T-helper 17 cell (primary cell): ENCODE results near the gene PLXDC2. TPM values are rescaled to one million over a fixed set of nuclear protein-coding genes. Genes with fewer than 3 reads are reported as not detected.

Source experiments
- ATAC-seq: fragments of 150-1000 bp; cut with Tn5 transposase; 2 replicates; pipeline ENCODE4 v1.10.0; 2021; ENCODE audit warnings: mild to moderate bottlenecking, moderate library complexity
- DNase-seq, 3 donors: peaks; one replicate each; pipeline versions ENCODE4 v3.0.0 to v3.0.0-alpha.2; 2020 to 2021
- H3K9me3 ChIP-seq: one replicate; pipeline ENCODE4 v1.7.0; 2013; ENCODE audit warnings: low read length, mild to moderate bottlenecking; ENCODE audit not compliant: control insufficient read depth, poor library complexity, severe bottlenecking
- H3K27ac Mint-ChIP-seq: one replicate; pipeline ENCODE4 v1.8.0; 2022; ENCODE audit warnings: mild to moderate bottlenecking, moderate library complexity, mixed read lengths
- H3K27me3 Mint-ChIP-seq: one replicate; pipeline ENCODE4 v1.8.0; 2022; ENCODE audit warnings: mixed read lengths
- H3K36me3 Mint-ChIP-seq: one replicate; pipeline ENCODE4 v1.8.0; 2022; ENCODE audit warnings: low read depth, mixed read lengths
- H3K4me1 Mint-ChIP-seq: one replicate; pipeline ENCODE4 v1.8.0; 2022; ENCODE audit warnings: mild to moderate bottlenecking, mixed read lengths
- H3K4me3 Mint-ChIP-seq: one replicate; pipeline ENCODE4 v1.8.0; 2022; ENCODE audit warnings: mild to moderate bottlenecking, moderate library complexity, mixed read lengths
- total RNA-seq, 4 donors: library from RNA in 2 of 4; stranded (reverse) in 2 of 4; gene quantifications; one replicate each; pipeline ENCODE4 v1.2.3 and lab custom pipeline; 2022 to 2026

PLXDC2 gene
- total RNA-seq, 2 donors from 2014 or later = 3.0 to 11.8 TPM

DNA sequence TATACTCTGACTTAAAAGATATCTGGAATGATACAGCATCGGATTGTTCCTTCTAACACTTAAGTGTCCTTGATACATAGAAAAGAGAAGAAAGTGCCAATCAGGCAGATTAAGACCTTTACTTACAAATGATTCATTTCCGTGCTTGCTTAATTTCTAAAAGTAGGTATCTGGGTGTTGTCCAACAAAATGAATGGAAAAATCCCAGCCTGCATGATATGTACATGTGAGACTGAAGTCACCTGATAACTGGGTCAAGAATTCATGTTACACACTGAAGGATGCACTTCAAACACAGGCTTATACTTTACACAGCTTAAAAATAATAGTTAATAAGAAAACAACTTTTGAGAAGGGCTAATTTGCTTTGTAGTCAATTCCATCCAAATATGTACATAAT lies 25.2 kb upstream of the PLXDC2 start:
- no peaks in the 10 kb centered on the region for H3K36me3 Mint-ChIP-seq
- no peak for ATAC-seq
- H3K27ac Mint-ChIP-seq = no peak overlapping the region

GRCh38 chr10:19795684-19796083 lies 20.5 kb upstream of the PLXDC2 start:
- H3K27ac Mint-ChIP-seq = no peak overlapping the region
- ATAC-seq (no peak), DNase-seq (no peak)
- H3K36me3 Mint-ChIP-seq = no peaks in the 10 kb centered on the region
- no peaks in the 10 kb centered on the region for H3K4me1 Mint-ChIP-seq
- no peak overlapping the region for H3K4me3 Mint-ChIP-seq
- H3K27me3 Mint-ChIP-seq = no peaks in the 10 kb centered on the region
- no peaks in the 10 kb centered on the region for H3K9me3 ChIP-seq

More for the DNA sequence above, 25.2 kb upstream of the PLXDC2 start:
- no peaks in the 10 kb centered on the region for H3K27me3 Mint-ChIP-seq
- H3K9me3 ChIP-seq = no peaks in the 10 kb centered on the region
- no peaks in the 10 kb centered on the region for H3K4me1 Mint-ChIP-seq
- H3K4me3 Mint-ChIP-seq = no peak overlapping the region
- DNase-seq = no peak

DNA sequence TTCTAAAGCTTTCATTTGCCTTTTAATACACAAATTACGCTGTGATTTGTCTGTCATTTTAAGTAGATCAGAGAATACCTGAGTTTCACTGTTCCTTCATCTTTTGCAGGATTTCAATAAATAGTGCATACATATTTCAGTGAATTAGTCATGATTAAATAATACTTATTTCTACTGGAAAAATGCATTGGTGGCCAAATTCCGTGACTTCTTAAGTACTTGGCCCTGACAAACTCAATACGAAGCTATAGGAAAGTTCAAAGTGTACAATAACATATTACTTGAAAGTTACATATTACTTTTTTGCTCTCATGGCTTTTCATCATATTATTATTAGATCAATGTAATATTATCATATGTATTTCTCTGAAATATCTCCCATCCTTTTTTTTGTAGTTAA lies 16.1 kb upstream of the PLXDC2 start:
- DNase-seq (no peak), ATAC-seq (no peak)
- H3K27ac Mint-ChIP-seq = no peak overlapping the region
- H3K4me3 Mint-ChIP-seq = no peak overlapping the region
- H3K27me3 Mint-ChIP-seq = no peaks in the 10 kb centered on the region
- H3K9me3 ChIP-seq = no peaks in the 10 kb centered on the region
- no peaks in the 10 kb centered on the region for H3K4me1 Mint-ChIP-seq
- H3K36me3 Mint-ChIP-seq = no peaks in the 10 kb centered on the region

DNA sequence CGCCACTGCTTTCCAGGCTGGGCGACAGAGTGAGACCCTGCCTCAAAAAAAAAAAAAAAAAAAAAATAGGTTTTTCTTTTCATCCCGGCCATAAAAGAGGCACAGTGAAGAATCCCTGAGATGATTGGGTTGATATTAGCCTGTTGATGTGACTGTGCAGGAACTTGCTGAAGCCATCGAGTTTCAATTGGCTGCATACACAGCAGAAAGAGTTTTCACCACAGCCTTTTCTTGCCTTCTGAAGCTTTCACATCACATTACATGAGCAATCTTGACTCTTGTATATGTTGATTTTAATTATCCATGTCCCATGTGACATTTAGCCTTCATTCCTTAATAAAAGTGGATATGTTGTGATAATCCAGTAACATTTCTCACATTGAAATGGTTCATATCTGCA lies 14.9 kb upstream of the PLXDC2 start:
- H3K9me3 ChIP-seq = no peaks in the 10 kb centered on the region
- H3K36me3 Mint-ChIP-seq = no peaks in the 10 kb centered on the region
- H3K27me3 Mint-ChIP-seq = no peaks in the 10 kb centered on the region
- DNase-seq = no peak
- H3K27ac Mint-ChIP-seq = no peak overlapping the region
- no peak for ATAC-seq
- H3K4me1 Mint-ChIP-seq = no peaks in the 10 kb centered on the region
- H3K4me3 Mint-ChIP-seq = no peak overlapping the region

DNA sequence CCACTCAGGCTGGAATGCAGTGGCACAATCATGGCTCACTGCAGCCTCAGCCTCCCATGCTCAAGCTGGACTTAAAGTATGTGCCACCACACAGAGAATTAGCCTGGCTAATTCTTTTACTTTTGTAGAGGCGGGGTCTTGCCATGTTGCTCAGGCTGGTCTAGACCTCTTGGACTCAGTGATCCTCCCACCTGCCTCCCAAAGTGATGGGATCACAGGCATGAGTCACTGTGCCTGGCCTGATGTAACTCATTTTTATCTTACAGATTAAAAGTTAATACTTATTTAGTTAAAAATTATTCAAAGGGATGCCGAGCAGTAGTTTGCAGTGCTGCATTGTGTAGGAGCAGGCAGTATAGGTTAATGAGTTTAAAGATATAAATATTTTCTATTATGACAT lies 12.6 kb upstream of the PLXDC2 start:
- no peaks in the 10 kb centered on the region for H3K9me3 ChIP-seq
- Mint-ChIP-seq H3K27me3 (no peaks in the 10 kb centered on the region), H3K27ac (no peak overlapping the region), H3K4me1 (no peaks in the 10 kb centered on the region), H3K4me3 (no peak overlapping the region), H3K36me3 (no peaks in the 10 kb centered on the region)
- ATAC-seq = no peak
- no peak for DNase-seq

DNA sequence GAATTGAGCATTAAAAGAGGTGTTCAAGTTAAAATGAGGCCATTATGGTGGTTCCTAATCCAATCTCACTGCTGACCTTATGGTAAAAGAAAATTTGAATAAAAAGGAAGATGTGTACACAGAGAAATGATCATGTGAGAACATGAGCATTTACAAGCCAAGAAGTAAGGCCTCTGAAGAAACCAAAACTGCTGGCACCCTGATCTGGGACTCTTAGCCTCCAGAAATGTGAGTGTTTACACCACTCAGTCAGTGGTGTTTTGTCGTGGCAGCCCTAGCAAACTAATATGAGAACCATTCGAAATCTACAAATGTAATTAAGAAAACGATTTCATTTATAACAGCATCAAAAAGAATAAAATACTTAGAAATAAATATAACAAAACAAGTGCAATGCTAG lies 6.8 kb upstream of the PLXDC2 start:
- Mint-ChIP-seq H3K27me3 (no peaks in the 10 kb centered on the region), H3K27ac (no peak overlapping the region), H3K4me3 (no peak overlapping the region), H3K4me1 (no peaks in the 10 kb centered on the region), H3K36me3 (no peaks in the 10 kb centered on the region)
- H3K9me3 ChIP-seq = no peaks in the 10 kb centered on the region
- ATAC-seq (no peak), DNase-seq (no peak)

DNA sequence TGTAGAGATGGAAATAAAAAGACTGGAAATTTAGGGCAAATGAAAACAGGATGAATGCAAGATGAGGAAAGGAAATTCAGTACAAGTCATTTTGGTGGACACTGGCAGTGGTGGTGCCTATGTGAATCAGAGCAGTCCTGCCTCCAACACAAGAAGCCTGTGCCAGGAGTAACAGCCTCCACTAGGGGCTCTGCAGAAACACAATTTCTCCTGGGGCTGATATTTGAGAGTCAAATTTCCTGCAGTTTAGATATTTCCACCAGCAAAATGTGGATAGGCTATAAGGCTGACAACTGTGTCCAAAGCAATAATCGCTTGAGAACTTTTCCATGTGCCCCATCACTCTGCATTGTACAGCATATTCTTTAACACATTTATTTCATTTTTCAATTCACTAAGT lies 4.7 kb upstream of the PLXDC2 start:
- Mint-ChIP-seq H3K27me3 (peaks cover 6% of the 10 kb centered on the region), H3K4me3 (no peak overlapping the region), H3K36me3 (no peaks in the 10 kb centered on the region), H3K27ac (no peak overlapping the region), H3K4me1 (no peaks in the 10 kb centered on the region)
- DNase-seq (no peak), ATAC-seq (no peak)
- no peaks in the 10 kb centered on the region for H3K9me3 ChIP-seq

- no peaks in the 10 kb centered on the region for H3K9me3 ChIP-seq
- H3K27me3 Mint-ChIP-seq = peaks cover 16% of the 10 kb centered on the region
- H3K27ac Mint-ChIP-seq = no peak overlapping the region
- H3K36me3 Mint-ChIP-seq = peaks cover 2% of the 10 kb centered on the region
- ATAC-seq (no peak), DNase-seq (no peak)
- H3K4me1 Mint-ChIP-seq = no peaks in the 10 kb centered on the region
- H3K4me3 Mint-ChIP-seq = no peak overlapping the region
These were observed 3.3 kb upstream of the PLXDC2 start for GRCh38 chr10:19812976-19813375.

- Mint-ChIP-seq H3K27ac (no peak overlapping the region), H3K4me3 (no peak overlapping the region), H3K27me3 (peaks cover 21% of the 10 kb centered on the region), H3K36me3 (peaks cover 2% of the 10 kb centered on the region), H3K4me1 (no peaks in the 10 kb centered on the region)
- no peaks in the 10 kb centered on the region for H3K9me3 ChIP-seq
- ATAC-seq (no peak), DNase-seq (no peak)
These were observed 1.0 kb upstream of the PLXDC2 start for GRCh38 chr10:19815036-19815730.

DNA sequence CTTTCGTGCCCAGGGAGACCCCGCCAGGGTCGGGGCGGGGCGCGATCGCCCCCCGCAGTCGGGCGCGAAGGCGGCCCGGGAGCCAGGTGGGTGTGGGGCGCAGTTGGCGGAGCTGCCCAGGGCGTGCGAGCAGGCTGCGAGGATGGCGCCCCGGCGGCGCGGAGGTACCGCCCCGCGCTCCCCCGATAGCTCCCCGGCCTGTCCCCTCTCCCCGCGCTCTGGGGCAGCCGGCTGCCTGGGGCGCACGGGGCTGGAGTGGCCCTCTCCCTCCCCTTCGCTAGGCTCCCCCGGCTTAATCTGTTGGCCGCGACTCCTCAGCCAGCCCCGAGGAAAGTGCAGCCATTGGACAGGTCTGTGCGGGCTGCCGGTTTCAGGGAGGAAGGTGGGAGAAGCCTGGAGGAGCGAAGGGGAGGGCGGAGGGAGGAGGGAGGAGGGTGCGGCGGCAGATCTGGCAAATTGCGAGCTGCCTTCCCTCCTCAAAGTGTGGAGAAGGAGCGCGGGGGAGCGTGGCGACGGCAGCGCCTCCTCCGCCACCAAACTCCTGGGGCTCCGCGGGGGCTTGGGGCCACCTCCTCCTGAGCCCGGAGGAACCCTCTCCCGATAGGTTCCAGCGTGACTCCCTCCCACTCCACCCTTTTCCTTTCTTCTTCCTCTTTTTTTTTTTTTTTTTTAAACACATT lies 361 bp upstream of the PLXDC2 start:
- ATAC-seq (no peak), DNase-seq (no peak)
- Mint-ChIP-seq H3K27ac (no peak overlapping the region), H3K27me3 (peaks cover 21% of the 10 kb centered on the region), H3K4me3 (no peak overlapping the region), H3K4me1 (no peaks in the 10 kb centered on the region), H3K36me3 (peaks cover 2% of the 10 kb centered on the region)
- no peaks in the 10 kb centered on the region for H3K9me3 ChIP-seq

- ATAC-seq (no peak), DNase-seq (no peak)
- Mint-ChIP-seq H3K36me3 (peaks cover 2% of the 10 kb centered on the region), H3K27ac (no peak overlapping the region), H3K27me3 (peaks cover 21% of the 10 kb centered on the region), H3K4me1 (no peaks in the 10 kb centered on the region), H3K4me3 (peak overlapping the region; percentile 36)
- H3K9me3 ChIP-seq = no peaks in the 10 kb centered on the region
These were observed 1.1 kb downstream of the PLXDC2 start for GRCh38 chr10:19817231-19817933.

DNA sequence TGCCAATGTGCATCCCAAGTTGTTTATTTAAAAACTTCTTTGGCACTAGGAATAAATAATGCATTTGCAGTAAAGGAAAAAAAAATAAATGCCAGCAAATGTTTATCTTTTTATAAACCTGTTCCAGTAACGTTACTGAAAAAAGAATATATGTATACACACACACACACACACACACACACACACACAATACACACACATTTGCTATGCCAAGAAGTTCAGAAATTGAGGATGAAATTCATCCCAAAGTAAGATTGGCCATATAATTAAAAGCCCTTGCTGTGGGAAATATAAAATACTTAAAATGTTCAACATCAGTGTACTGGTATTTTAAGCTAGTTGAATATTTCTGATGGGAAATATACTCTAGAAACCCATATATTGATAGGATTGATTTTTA lies 2.6 kb downstream of the PLXDC2 start:
- H3K4me3 Mint-ChIP-seq = no peak overlapping the region
- H3K9me3 ChIP-seq = no peaks in the 10 kb centered on the region
- H3K27ac Mint-ChIP-seq = no peak overlapping the region
- H3K27me3 Mint-ChIP-seq = peaks cover 21% of the 10 kb centered on the region
- peaks cover 2% of the 10 kb centered on the region for H3K36me3 Mint-ChIP-seq
- DNase-seq (no peak), ATAC-seq (no peak)
- H3K4me1 Mint-ChIP-seq = no peaks in the 10 kb centered on the region

DNA sequence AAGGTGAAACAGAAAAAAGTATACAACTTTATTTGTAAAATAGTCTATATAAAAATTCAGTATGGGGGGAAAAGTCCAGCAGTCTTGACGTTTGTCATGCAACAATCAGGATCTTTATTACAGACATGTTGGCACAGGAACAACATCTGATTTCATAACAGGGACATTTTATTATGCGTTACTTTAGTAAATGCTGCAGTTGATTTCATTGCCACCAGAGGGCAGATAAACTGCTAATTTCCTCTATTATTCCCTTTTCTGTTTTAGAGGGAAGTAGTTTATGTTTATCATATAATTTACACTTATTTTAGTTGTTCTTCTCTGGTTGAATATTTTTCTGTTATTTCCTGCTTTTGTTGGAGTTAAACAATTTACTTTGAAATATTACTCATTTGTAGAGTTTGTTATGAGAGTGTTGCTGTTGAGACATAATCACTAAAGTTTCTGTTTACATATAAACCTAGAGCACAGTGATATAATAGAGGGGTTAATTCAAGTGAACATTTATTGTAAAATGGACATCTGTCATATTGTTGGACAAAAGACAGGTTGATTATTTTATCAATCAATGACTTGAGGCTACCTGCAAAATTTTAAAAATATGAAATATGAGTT lies 3.3 kb downstream of the PLXDC2 start:
- Mint-ChIP-seq H3K36me3 (peaks cover 2% of the 10 kb centered on the region), H3K4me3 (no peak overlapping the region), H3K4me1 (no peaks in the 10 kb centered on the region), H3K27me3 (peaks cover 21% of the 10 kb centered on the region), H3K27ac (no peak overlapping the region)
- ATAC-seq (no peak), DNase-seq (no peak)
- H3K9me3 ChIP-seq = no peaks in the 10 kb centered on the region
